Limb (tissue), 2 donors: ENCODE results near the gene NOP53.
A peak's percentile ranks its signal among the peaks of the same experiment; 100 is the strongest.
"Not testable (repeated sequence)": the region's sequence is repeated elsewhere in the genome, so short reads cannot be mapped to it uniquely, and the experiment has no call there.

ENCODE experiments used
- DNase-seq, 2 donors: peaks; one replicate each; pipeline ENCODE4 v3.0.0-alpha.2; 2016; ENCODE audit errors: extremely low spot score in 2 of 2

NOP53 gene

DNA sequence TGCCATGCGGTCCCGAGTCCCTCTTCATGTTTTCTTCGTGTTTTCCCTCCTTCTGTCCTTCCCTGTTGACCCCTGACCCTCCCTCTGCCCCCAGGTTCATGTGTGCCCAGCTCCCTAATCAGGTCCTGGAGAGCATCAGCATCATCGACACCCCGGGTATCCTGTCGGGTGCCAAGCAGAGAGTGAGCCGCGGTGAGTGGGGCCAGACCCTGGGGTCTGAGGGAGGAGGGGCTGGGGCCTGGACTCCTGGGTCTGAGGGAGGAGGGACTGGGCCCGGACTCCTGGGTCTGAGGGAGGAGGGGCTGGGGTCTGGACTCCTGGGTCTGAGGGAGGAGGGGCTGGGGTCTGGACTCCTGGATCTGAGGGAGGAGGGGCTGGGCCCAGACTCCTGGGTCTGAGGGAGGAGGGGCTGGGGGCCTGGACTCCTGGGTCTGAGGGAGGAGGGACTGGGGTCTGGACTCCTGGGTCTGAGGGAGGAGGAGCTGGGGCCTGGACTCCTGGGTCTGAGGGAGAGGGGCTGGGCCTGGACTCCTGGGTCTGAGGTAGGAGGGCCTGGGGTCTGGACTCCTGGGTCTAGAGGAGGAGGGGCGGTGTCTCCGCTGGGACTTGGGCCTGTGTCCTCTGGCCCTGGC is 26.8 kb upstream of the NOP53 start:
- DNase-seq, result not testable (repeated sequence)

DNA sequence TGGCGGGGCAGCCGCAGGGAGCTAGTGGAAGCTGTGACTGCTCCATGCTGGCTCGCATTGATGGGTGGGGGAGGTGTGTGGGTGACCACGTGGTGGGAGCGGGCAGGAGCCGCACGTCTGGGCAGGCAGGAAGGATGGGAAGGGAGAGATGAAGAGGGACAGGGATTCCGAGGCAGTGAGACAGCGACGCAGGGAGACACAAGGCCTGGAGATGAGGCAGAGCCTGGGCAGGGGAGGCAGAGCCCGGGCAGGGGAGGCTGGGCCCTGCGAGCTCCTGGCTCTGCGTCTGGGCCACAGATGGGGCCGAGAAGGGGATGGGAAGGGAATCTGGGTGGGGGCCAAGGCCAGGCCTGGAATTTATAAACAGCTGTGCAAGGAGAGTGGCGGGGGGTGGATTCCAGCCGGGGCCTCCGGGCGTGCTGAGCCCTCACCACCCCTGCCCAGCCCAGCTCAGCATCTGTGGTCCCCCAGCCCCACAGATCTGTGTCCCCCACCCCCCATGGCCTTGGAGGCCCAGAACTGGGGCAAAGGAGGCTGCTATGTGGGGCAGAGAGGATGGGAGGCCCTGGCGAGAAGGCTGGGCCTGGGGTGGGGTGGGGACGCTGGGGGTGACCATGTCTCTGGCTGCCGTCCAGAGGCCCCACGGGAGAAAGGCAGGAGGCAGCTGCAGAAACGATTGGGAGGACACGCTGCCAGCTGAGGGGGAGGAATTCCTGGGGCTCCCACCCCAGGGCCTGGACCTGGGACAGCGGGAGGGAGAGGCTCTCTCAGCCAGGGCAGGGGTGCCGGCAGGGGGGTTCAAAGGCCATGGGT is 26.1 kb upstream of the NOP53 start:
- peak; percentile 92 to 96 for DNase-seq

GRCh38 chr19:47720669-47721422 is 24.5 kb upstream of the NOP53 start:
- no peak for DNase-seq

DNA sequence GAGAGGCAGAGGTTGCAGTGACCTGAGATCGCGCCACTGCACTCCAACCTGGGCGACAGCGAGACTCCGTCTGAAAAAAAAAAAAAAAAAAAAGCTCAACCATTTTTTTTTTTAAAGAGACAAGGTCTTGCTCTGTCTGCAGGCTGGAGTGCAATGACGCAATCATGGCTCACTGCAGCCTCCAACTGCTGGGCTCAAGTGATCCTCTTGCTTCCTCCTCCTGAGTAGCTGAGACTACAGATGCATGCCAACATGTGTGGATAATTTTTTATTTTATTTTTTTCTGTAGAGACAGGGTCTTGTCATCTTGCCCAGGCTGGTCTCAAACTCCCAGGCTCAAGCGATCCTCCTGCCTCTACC is 21.8 kb upstream of the NOP53 start:
- peak in 1 of 2 donors; percentile 42 for DNase-seq

- DNase-seq, result no peak
Observed at GRCh38 chr19:47725759-47726401, 19.5 kb upstream of the NOP53 start.

DNA sequence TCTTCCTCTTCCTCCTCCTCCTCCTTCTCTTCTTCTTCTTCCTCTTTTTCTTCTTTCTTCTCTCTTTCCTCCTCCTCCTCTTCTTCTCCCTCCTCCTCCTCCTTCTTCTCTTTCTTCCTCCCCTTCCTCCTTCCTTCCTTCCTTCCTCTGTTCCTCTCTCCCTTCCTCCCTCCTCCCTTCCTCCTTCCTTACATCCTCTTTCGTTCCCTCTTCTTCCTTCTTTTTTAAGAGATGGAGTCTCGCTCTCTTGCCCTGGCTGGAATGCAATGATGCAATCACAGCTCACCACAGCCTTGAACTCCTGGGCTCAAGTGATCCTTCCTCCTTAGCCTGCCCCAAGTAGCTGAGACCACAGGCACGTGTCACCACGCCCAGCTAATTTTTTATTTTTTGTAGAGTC is 18.9 kb upstream of the NOP53 start:
- DNase-seq, result no peak

GRCh38 chr19:47728295-47728694 is 17.1 kb upstream of the NOP53 start:
- DNase-seq, result not testable (repeated sequence)

DNA sequence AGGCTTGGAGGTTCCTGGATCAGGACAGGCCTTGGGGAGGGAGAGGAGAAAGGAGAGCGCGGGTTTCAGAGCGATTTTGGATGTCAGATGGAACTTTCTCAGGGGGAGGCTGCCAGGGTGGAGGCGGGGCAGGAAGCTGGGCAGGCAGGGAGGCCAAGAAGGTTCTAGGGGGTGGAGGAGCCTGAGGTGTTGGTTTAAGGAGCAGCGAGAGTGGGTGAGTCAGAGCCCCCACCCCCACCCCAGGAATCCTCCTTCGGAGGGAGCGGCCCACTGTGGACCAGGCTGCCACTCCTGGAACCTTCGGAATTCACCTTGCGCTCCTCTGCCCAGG is 15.9 kb upstream of the NOP53 start:
- DNase-seq, result peak; percentile 34 to 60

DNA sequence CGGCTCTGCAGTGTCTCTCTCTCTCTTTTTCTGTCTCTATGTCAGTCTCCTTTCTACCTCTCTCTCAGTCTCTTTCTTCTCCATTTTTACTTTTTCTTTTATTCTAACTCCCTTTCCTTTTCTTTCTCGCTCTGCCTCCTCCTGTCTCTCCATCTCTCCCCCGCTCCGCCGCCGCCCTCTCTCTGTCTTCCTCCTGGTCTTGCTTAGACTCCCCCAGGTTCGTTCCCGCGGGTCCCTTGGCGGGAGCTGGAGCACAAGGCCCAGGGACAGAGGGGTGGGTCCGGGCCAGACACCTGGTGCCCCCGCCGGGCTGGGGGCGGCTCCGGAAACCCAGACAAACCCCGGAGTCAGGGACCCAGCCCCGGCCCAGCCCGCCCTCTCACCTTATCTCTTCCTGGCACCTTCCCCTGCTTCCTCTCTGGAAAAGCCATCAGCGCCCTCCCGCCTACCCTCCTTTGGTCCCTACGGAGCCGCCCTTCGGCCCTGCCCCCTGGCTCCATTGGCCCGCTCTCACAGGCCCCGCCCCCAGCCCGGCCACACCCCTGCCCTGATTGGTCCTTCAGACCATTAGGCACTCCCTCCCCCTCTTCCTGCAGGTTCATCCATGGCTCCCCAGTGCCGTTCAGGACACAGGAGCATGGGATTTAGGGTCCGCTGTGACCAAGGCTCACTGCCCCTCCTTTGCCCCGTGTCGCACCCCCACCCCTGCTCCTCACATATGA is 15.4 kb upstream of the NOP53 start:
- peak in 1 of 2 donors; percentile 55 for DNase-seq

DNA sequence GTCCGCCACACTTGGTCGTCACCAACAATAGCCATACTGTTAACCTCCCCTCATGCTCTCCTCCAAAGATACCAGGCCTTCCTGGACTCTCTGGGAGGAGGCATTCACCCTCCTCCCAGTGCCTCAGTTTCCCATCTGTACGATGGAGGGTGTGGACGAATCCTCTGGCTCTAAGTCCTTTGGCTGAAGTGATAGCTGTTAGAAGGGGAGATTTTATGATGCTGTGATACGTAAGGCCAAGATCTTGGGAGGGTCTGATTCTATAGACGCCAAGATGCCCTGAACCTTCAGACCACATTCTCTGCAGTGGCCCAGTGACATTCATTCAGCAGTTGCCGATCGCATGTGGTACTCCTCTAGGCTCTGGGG is 14.8 kb upstream of the NOP53 start:
- DNase-seq, result no peak

DNA sequence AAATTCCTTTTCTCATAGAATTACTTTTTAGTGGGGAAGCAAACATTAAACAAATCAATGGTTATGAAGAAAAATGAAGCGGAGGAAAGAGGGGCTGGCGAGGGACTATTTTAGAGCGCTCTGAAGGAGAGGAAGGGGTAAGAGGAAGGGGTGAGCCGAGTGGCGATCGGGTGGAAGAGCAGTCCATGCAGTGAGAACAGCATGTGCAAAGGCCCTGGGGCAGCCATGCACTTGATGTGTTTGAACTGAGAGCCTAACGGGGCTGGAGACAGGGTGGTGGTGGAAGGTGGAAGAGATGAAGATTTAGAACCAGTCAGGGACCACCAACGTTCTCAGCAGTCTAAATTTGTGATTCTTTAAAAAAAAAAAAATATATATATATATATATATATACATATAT is 14.4 kb upstream of the NOP53 start:
- no peak for DNase-seq

- DNase-seq, result no peak
Observed at GRCh38 chr19:47735131-47735530, 10.2 kb upstream of the NOP53 start.

DNA sequence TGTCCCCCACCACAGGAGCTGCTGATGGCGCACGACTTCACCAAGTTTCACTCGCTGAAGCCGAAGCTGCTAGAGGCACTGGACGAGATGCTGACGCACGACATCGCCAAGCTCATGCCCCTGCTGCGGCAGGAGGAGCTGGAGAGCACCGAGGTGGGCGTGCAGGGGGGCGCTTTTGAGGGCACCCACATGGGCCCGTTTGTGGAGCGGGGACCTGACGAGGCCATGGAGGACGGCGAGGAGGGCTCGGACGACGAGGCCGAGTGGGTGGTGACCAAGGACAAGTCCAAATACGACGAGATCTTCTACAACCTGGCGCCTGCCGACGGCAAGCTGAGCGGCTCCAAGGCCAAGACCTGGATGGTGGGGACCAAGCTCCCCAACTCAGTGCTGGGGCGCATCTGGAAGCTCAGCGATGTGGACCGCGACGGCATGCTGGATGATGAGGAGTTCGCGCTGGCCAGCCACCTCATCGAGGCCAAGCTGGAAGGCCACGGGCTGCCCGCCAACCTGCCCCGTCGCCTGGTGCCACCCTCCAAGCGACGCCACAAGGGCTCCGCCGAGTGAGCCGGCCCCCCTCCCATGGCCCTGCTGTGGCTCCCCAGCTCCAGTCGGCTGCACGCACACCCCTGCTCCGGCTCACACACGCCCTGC is 4.4 kb upstream of the NOP53 start:
- no peak for DNase-seq

DNA sequence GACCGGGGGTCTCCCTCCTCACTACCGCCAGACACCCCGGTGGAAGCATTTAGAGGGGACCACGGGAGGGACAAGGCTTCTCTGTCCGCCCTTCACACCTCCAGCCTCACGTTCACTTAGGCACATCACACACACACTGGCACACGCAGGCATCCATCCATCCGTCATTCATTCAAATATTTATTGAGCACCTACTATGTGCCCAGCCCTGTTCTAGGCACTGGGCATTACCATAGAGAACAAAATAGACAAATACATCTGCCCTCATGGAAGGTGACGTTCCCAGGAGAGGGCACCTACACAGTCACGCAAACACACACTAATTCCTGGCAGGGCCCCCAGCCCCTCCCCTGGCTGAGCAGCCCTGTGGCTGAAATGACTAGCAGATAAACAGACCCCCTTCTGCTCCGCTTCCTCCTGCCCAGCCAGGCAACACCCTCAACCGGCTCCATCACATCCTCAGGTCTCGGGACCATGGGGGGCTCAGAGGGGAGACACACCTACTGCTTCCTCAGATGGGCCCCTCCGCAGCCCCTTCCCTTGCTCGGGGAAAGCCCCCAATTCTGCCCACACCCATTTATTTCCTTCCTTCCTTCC is 3.7 kb upstream of the NOP53 start:
- DNase-seq, result no peak

DNA sequence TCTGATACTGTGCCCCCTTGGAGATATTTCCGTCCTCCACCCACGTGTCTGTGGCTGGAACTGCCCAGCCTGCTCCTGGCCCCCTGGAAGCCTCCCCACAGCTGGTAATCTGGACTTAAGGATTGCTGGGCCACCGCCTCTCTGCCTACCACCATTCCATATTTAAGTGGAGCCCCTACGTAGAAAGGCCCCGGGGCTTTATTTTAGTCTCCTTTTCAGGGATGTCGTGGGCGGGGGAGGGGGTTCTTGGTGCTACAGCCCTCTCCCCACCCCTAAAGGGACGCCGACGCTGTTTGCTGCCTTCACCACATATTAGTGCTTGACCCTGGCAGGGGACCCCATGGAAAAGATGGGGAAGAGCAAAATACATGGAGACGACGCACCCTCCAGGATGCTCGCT is 2.7 kb upstream of the NOP53 start:
- DNase-seq, result peak in 1 of 2 donors; percentile 27

GRCh38 chr19:47746129-47746528 is 783 bp downstream of the NOP53 start:
- not testable (repeated sequence) for DNase-seq

DNA sequence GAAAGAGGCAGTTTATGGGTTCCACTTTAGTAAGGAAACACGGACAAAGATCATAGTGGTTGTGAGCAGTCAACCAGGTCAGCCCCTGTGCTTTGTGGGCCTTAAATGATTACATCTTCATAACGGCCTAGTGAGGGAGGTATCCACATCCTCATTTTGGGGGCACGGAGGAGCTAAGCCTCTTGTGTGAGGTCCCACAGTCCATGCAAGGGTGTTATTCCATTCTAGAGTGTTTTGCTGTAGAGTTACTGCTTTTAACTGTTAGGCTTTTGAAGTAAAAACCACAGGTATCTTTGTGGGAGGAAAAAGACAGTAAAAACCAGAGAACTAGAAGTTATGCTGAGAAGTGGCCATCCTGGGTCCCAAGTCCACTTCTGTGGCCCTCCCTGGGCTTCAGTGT is 4.0 kb downstream of the NOP53 start:
- no peak for DNase-seq

DNA sequence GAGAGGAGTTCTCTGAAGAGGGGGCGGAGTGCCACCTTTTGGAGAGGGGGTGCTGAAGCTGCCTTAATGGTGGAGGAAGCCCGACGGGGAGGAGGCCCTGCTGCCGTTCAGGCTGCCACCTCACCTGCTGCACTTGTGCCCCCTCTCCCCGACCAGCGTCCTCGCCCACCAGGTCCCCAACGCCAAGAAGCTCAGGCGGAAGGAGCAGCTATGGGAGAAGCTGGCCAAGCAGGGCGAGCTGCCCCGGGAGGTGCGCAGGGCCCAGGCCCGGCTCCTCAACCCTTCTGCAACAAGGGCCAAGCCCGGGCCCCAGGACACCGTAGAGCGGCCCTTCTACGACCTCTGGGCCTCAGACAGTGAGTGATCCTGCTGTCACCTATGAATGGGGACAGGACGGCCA is 5.4 kb downstream of the NOP53 start:
- no peak for DNase-seq

GRCh38 chr19:47752440-47753211 is 7.3 kb downstream of the NOP53 start:
- no peak for DNase-seq
